Hepatocyte (in vitro differentiated cells): ENCODE measurements around the gene TNS2.
"Not testable (repeated sequence)": the region's sequence is repeated elsewhere in the genome, so short reads cannot be mapped to it uniquely, and the experiment has no call there.

ENCODE experiments used
- CTCF ChIP-seq: fragments of 200-600 bp; sonication (generic); IDR thresholded peaks from 2 replicates; pipeline ENCODE4 v1.5.1; 2016; ENCODE audit warnings: antibody characterized with exemption, mild to moderate bottlenecking; ENCODE audit not compliant: poor library complexity
- EZH2 ChIP-seq: fragments of 200-600 bp; sonication (generic); IDR thresholded peaks from 2 replicates; pipeline ENCODE4 v1.6.1; 2016; ENCODE audit warnings: antibody characterized with exemption, mild to moderate bottlenecking, borderline replicate concordance

- TF ChIP-seq CTCF, EZH2: not testable (repeated sequence)
These were observed 16.0 kb upstream of the TNS2 start for GRCh38 chr12:53033832-53034231.
